GM19193 (cell line): ENCODE results near the gene TEF.

Experiments
- POLR2A ChIP-seq: IDR thresholded peaks from 4 replicates; pipeline ENCODE4 v1.6.1; 2011; ENCODE audit not compliant: insufficient read depth, insufficient read length; ENCODE audit errors: extremely low read depth

Gene TEF

DNA sequence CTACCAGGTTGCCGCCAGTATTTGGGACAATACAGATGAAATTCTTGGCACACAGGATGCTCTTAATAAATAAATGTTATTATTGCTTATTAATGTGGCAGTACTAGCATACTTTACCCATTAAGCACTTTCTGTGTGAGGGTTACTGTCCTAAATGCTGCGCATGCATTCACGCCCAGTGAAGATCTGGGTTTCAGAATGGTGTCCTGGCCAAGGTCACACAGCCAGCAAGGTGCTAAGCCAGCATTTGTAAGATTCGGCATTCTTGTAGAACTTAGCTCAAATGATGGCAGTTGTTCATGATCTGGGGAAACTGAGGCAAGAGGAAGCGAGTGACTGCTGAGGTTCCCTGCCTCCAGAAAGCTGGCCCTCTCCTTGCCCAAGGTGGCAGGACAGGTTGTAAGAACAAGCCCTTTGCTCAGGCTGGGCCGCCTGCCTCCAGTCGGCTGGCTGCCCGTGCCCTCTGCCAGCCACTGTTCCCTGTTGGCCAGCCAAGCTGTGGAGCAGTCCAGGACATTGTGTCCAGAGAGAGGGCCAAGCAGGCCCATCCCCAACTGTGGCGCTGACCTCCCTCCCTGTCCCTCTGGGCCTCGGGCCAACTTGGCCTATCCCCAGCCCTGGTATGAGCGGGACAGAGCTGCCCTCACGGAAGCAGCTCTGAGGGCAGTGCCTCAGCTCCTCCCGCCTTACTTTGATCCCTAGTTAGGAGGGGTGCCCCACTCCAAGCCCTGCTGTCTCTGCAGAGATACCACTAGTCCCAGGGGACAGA, 36.1 kb downstream of the TEF start:
- no peak for TF ChIP-seq POLR2A

DNA sequence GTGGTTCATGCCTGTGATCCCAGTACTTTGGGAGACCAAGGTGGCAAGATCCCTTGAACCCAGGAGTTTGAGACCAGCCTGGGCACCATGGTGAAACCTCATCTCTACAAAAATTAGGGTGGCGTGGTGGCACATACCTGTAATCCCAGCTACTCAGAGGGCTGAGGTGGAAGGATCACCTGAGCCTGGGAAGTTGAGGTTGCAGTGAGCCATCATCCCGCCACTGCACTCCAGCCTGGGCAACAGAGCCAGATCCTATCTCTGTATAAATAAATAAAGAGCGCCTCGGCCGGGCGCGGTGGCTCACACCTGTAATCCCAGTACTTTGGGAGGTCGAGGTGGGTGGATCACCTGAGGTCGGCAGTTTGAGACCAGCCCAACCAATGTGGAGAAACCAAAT, 37.0 kb downstream of the TEF start:
- no peak for TF ChIP-seq POLR2A

DNA sequence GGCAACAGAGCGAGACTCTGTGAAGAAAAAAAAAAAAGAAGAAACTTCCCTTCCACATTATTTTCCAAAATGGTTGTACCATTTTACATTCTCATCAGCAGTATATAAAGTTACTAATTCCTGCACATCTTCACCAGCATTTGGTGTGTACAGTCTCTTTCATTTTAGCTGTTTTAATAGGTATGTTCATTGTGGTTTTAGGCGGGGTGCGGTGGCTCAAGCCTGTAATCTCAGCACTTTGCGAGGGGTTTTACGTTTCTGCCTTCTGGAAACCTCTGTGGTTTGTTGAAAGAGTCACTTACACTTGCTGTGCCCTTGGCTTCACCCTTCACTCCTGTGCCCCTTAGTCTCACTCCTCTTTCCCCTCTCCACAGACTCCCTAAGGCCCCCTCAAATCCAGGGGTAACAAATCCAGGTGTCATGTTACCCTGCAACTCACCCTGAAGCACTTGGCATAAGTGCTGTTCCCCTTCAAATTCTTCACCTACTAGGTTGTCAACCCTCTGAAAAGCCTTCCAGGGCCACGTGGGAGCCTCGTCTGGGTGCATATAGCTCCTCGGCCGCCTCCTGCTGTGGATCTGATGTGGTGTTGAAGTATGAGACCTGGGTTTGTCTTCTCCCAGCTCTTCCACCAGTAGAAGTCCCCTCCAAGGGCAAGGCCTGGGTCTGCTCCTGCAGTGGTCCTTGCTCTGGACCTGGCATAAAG, 44.1 kb downstream of the TEF start:
- no peak for TF ChIP-seq POLR2A

DNA sequence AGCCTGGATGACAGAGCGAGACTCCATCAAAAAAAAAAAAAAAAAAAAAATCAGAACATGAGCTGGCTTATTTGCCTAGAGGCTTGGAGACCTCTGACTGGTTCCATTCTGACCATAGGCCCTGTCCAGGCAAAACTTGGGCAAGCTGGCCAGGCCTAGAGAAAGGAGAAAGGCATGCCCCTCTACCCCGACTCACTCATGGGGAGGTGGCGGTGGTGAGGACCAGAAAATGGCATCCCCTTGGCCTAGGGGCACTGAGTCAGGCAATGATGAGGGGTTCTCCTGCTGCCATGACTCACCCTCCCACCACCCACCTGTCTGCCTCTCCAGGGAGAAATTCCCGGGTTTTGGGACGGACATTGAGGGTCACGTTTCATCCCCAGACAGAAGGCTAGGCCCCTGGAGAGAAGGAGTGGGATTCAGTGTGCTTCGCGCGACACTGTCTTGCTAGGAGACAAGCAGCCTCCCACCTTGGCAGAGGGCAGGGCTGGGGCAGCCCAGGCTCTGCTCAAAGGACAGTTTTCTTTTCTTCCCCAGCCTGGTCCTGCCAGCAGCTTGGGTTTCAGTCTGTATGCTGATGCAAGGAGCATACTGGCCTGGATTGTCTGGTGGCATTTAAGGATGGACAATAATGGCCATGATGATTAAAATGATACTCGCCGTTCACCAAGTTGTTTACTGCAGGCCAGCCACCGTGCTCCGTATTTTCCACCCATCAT, 47.6 kb downstream of the TEF start:
- no peak for TF ChIP-seq POLR2A

DNA sequence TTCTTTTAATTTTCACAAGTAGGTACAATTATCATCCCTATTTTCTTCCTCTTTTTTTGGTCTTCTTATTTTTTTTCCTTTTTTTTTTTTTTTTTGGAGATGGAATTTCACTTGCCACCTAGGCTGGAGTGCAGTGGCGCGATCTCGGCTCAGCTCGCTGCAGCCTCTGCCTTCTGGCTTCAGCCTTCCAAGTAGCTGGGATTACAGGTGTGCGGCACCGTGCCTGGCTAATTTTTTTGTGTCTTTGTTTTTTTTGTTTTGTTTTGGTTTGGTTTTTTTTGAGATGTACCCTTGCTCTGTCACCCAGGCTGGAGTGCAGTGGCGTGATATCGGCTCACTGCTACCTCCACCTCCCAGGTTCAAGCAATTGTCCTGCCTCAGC, 48.2 kb downstream of the TEF start:
- TF ChIP-seq POLR2A, result no peak

DNA sequence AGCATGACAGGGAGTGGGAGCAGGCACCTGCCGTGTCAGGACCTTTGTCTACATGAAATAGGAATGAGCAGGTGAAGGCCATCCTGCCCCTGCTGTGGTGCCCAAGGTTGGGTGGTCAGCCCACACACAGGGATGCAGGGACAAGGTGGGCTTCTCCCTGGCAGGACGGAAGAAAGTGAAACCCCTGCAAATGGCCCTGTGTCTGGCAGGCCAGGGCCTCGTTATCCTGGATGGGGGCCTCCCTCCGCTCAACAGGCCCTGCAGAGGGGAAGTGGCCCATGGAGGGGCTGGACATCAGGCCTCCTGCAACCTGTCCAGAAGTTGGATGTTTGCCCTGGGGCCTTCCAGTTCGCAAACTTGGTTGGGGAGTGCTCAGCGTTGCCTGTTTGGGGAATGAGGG, 49.9 kb downstream of the TEF start:
- TF ChIP-seq POLR2A, result no peak

DNA sequence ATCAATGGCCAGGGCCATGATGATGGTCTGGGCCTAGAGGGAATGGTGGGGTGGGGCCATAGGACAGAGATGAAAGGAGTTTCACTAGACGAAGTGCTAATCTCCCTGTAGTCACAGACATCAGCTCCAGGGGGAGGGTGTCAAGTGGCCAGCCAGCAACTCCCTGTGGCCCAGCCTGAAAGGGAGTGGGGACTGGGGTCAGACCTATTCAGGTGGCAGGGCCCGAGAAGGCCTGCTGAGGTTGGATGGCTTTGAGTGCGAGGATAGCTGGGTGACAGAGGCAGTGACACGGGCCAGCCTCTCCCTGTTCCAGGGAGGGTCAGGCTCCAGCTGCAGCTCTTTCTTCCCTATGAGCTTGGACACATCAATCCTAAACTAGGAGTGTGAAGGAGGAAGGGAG, 53.8 kb downstream of the TEF start:
- no peak for TF ChIP-seq POLR2A

DNA sequence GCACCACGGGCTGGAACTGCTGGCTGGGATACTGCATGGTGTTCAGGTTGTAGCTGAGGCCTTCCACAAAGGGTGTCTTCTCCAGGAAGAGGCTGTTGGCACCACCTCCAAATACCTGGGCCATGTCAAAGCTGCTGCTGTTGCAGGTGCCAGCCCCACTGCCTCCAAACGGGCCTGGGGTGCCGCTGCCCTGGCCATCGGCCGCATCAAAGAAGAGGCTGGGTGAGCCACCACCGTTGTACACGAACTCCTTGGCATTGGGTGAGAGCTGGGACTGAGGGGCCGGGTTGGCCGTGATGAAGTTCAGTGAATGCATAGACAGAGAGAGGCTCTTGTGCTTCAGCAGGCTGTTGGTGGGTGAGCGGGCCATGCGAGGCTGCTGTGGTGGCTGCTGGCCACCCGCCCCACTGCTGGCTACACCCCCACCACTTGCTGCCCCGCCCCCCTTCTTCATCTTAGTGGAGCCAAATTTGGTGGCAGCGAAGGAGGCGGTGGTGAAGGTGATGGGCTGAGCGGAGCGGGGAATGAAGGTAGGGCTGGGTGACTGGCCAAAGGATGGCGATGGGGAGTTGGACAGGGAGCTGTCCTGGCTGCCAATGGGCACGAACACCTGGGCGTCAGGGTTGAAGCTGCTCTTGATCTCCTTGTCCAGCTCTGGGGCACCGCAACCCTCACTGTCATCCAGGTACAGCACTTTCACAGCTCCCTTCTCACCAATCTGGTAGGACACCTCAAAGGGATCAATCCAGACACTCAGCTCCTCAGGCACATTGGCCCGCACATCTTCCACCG, 54.8 kb downstream of the TEF start:
- TF ChIP-seq POLR2A, result no peak

DNA sequence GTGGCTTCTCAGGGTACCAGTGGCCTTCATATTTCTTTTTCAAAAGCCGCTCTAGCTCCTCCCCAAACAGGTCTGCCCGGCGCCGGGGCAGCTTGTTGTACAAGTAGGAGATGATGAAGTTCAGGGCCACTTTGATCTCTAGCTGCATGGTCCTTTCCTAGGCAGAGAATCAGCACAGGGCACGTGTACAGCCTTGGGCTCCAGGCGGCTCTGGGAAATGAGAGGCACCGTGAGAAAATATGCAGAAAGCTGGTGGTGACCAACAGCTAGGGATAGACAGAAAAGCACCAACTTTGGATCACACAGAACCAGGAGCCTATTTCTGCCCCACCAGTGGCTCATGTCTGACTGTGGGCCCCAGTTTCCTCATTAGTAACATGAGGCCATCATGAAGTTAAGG, 55.5 kb downstream of the TEF start:
- no peak for TF ChIP-seq POLR2A

DNA sequence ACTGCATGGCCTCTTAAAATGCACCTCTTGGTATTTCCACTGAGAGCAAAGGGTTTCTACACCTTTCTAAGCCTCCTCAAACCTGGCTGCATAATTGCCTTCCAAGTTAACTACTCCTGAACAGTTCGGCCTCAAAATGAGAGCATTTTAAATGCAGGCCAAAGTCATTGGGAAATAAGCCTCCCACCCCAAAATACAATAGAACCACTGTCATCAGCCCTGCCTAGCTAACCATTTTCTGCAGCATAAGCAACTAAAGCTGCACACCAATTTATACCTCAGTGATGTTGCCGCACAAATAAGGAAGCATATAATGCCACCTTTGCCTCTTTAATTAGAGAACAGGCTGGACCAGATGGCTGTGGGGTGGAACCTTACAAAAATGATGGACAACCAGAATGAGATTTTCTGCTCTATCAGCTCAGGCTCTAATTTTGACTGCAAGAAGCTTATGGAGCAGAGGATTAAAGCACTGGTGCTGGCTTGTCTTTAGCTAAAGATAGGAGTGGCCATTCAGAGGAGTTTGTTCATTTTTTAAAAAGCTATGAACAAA, 60.6 kb downstream of the TEF start:
- no peak for TF ChIP-seq POLR2A

DNA sequence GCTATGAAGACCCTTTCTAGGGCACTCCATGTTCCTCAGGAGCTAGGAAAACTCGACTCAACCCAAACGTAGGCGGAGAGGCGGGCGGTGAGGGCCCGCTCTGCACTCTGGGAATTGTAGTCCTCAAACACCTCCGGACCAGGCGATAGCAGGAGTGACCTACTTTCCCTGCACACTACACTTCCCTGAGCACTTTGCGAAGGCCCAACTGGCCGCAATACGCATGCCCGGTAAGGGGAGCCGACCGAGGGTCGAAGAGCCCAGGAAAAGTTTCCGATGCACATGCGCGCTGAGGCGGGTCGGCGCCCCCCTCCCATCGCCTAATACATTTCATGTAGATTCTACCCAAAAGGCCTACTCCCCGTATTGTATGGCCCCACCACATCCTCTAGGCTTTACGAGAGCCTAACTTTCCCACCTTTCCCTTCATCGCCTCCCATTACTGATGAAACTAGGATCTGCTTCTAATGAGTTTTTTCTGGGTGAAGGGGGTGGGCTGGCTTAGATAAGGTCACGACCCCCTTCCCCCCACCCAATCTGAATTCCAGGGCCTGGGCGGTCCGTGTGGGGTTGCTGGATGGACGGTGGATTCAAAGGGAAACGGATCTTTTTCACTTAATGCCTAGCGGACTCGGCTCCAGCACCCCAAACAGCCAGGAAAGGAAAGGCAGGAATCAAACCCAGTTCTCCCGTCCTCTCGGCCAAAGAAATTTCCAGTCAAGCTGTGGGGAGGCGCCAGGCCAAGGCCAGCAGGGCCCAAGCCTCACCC, 62.8 kb downstream of the TEF start:
- TF ChIP-seq POLR2A, result peak; percentile 49

DNA sequence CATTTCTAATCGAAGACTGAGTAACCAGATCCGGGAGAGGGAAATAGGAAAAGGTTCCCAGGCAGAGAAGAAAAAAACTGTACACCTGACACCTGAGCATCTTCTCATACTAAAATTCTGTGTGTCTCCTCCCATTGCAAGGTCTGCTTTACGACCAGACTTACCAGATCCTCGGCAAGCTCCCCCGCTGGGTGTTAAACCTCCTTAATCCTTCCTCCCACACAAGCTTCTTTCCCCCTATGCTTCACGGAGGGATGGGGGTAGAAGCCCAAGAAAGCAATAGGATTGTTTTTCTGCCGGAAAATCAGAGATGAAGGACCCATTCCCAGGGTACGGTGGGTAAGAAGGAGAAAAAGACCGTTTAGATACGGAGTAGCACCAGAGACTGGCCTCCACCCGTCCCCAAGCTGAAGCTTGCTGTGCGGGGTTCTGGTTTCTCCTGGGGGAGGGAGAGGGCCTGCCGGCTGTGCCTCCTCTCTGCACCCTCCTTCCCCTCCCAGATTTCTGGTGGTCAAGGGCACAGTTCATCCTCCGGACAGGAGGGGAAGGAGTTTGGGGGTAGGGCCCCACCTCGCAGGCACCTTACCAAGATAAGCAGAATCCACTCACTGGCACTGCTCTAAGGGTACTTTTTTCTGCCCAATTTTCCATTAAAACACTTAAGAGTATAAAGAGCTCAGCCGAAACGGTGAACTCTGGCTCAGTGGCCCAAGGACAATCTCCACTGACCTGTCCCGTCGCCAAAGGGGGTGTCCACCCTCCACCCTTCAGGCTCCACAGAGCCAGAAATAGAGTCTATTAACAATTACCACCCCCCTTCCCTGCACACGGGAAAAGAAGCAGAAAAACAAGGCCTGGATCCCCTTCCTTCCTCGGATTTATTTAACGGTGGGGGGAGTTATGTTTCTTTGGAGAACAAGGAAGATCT, 63.7 kb downstream of the TEF start:
- no peak for TF ChIP-seq POLR2A

DNA sequence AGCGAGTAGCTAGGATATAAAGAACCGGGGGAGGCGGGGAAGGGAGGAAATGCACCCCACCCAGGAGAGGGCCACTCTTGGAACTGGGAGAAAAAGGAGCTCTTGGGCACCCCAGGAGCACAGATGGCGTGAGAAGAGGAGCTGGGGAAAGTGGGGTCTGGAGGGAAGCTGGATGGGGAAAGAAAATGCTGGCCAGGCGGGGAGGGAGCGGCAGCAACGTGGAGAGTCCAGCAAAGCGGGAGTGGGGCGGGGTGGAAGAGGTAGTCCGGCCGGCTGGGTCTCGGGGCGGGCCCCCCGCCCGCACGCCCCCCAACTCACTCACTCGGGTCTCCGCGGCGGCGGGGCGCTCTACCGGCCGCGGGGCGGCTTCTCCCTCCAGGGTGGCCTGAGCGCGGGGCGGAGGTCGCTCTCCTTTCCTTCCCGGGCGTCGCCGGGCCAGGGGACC, 64.3 kb downstream of the TEF start:
- TF ChIP-seq POLR2A, result no peak
